ENCODE measurements around the gene ADAMTS2. TPM values are rescaled to one million over a fixed set of nuclear protein-coding genes. Genes with fewer than 3 reads are reported as not detected.
"Not testable (repeated sequence)": the region's sequence is repeated elsewhere in the genome, so short reads cannot be mapped to it uniquely, and the experiment has no call there.

The ADAMTS2 gene
- total RNA-seq, 1 donor from 2014 or later = 11.9 TPM

DNA sequence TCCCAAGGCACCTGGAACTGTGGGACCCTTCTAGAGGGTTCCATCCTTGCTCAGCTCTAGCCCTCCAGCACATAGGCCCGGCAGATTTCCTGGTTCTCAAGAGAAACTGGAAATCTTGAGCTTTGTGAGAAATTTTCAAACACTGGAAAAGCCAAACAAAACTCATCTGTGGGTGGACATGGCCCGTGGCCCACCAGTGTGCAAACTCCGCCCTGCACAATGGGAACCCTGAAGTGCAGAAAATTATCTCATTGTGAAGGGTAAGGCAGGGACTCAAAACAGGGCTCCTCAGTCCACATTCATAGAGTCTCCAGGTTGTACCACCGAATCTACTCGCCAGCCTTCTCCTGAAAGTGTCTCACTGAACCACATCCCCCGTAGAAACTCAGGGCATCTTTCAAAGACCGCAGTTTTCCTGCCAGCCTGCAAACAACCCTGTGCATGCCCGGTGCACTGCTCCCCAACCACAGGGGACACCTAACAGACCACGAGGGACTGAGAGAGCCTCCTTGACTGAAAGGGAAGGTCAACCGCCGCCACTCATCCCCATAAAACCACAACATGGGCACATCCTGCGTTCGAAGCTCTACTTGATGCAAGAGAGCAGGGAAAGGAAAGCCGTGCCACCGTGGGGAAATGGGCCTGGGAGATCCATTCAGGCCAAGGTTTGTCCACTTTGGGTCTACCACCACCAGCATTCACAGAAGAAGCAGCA is 18.1 kb downstream of the ADAMTS2 start:
- DNase-seq (ENCODE audit: low spot score) (no peak), ATAC-seq (no peak)

DNA sequence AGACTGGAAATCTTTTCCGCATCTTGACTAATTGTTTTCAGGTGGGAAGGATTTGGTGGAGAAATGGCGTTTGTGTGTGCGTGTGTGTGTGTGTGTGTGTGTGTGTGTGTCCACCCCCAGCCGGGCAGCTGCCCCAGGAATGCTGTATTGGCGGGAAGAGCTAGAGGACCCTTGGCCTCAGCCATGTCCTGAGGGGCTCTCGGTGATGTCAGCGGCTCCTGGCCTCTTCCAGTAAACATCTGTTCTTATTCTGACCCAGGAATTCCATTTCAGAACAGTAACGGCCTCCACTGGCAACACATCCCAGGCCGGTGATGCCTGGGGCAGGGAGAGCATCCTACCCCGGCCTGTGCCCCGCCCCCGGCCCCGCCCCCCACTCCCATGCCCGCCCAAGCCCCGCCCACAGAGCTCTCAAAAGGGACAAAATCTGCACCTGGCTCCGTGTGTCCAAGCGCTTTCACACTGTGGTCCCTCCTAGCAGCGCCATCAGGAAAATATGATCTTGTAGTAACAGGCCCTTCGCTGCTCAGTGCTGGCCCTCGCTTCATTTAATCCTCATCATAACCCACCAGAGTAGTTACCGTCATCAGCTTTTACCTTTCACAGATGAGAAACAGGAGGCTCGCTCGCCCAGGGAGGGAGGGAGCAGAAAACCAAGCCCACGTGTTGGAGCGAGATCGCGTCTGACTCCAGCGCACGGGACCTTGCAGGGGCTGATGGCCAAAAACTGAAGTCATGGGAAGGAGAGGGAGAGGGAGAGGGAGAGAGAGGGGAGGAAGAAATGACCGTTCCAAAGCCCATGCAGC is 18.9 kb downstream of the ADAMTS2 start:
- no peak for DNase-seq (ENCODE audit: low spot score)
- no peak for ATAC-seq

DNA sequence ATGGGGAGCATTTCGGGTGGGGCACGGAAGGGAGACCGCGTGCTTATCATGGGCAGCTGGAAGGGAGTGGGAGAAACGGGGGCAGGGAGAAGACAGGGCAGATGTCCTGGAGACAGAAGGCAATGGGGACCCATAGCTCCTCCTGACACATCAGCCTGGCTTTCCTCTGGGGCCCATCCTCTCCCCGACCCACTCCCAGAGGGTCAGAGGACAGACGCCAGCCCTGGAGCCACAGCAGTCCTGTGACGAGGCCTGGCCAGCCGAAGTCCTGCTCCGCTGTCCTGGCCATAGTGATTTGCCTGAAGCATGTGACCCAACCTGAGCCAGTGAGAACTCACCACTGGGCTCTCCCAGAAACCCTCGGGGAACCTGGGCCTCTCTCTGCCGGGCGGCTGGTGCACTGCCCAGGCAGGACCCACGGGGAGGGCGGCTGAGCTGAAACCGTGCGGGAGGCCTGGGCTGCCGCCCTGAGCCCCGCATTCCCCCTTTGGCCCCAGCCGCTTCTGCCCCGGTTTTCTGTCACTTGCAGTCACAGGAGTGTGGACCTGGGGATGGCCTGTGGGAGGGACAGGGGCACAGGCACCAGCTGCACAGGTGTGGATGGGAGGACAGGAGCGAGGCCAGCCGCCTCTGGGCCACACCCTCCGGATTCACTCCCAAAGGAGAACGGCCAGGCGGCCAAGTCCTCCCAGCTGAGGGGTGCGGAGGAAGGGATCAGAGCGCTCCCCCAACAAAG is 19.8 kb downstream of the ADAMTS2 start:
- ATAC-seq = no peak
- no peak for DNase-seq (ENCODE audit: low spot score)

DNA sequence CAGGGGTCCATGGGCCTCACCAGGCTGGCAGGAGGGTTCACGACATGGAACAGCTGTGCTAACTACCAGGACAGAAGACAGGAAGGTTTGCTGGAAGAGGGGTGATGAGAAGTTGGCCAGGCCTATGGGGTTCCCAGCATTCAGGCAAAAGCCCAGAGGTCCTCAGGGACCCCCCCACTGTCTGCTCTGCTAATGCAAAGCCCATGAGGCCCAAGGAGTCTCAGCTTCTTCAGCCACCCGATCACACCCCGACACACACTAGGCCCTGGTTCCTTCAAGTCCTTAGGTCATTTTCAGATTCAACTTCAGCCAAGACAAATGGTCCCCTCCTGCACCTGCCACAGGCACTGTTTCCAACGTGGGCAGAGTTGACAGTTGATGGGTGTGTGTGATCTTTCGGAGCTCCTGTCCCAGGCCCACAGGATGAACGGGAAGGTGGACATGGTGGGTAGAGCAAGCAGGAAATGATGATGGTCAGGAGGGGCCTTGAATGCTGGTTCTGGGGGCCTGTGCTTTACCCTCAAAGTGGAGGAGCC is 20.4 kb downstream of the ADAMTS2 start:
- no peak for ATAC-seq
- DNase-seq (ENCODE audit: low spot score) = no peak

DNA sequence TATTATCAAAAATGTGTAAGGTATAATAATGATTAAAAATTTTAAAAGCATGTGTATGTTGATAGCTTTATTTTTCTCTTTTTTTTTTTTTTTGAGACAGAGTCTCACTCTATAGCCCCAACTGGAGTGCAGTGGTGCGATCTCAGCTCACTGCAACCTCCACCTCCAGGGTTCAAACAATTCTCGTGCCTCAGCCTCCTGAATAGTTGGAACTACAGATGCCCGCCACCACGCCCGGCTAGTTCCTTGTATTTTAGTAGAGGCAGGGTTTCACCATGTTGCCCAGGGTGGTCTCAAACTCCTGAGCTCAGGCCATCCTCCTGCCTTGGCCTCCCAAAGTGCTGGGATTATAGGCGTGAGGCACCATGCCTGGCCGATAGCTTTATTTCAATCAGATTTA is 20.9 kb downstream of the ADAMTS2 start:
- ATAC-seq; DNase-seq (ENCODE audit: low spot score): not testable (repeated sequence)

DNA sequence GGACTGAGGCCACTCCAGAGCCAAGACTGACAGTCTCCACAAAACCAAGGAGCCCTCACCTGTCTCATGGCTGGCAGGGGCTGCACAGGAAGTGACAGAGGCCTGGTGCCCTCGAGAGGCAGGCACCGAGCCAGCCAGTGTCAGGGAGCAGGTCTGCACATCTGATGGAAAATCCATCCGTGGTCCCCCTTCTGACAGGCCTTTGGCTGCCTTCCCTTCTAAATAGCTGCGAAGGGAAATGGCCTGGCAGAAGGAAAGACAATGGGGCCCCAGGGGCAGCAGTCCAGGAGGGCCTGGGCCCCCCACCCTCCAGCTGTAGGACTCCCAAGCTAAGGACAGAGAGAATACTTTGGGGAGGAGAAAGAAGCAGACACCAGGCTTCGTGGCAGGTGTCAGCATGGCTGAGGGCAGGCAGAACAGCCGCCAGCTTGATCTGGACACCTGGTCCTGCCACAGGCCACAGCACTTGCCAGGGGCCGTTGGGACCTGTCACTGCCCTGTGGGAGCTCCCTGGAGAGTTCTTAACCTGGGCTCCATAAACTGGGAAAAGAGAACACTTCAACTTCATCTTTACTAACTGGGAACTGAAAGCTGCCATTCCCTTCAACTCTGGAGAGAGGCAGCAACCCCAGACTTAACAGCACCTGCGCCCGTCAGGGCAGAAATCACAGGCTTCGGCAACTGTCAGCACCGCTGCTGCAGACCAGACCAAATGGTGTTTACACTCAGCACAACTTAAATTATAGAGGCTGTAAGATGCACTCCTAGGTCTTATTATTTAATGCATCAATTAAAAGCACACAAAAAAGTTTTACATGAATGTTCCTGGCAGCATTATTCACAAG is 22.0 kb downstream of the ADAMTS2 start:
- ATAC-seq (no peak), DNase-seq (ENCODE audit: low spot score) (no peak)

DNA sequence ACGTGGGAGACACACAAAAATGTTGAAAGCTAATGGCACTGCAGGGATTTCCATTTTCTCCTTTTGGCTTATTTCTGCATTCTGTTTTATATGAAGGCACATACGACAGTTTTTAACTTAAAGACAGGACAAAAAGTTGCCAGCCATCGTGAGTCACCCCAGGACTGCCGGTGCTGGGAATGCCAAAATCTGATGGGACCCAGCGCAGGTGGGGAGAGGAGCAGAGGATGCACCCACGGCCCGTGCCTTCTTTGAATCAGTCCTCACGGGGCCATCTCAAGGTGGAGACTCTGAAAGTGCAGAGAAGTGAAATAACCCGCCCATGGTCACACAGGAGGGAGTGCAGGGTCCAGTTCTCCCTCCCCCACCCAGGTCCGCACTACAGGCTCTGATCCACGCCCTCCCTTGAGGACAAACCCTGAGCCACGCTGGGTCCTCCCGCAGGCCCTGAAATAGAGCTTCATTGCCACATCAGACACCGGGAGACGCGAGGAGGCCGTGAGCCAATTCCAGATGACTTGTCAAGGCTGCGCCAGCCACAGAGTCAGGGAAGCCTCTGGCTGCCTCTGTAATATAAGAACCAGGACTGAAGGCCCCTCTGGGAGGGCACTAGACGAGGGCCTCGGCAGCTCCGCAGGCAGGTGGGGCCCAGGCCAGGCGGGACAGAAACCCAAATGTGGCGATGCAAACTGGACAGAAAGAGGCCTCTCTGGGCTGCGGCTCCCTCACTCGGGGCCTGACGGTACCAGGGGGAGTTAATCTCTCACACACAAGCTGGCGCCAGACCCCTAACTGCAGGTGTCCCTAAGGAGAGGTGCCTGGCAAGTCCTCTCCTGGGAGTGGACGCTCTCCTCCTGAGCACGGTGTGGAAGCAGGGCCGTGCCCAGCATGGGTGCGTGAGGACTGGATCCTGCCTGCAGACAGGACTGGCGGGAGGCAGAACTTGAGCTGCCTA is 22.9 kb downstream of the ADAMTS2 start:
- DNase-seq (ENCODE audit: low spot score) (no peak), ATAC-seq (no peak)

DNA sequence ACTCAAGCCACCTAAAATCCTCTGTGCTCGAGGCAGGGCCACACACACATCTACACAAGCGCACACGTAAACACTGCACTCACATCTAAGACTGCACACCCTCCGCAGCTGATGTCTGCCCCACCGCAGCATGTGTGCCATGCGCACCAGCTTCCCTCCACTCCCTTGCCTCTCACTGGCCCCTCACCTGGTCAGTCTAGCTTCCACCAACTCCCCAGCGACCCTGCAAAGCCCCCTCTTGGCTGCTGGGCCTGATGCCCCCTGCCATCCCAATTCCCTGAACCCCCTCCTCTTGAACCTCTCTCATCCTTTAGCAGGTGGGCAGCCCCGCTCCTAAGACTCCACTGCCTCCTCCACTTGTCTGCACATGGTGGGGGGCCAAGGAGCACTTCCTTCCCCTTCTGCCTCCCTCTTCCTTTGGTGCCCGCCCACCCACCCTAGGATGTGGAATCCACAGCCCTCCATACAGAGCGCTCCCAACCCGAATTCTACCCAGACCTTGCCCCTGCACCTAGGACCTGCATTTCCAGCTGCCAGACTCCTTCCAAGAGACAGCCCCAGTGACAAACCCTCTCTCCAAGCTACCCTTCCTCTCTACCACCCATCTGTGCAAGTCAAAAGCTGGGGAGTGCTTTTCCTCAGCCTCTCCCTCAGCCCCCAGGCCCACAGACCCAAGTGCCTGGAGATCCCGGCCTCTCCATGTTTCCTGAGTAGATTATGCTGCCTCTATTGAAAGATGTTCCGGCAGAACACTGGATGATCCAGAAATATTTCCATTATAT is 23.9 kb downstream of the ADAMTS2 start:
- ATAC-seq (no peak), DNase-seq (ENCODE audit: low spot score) (no peak)

DNA sequence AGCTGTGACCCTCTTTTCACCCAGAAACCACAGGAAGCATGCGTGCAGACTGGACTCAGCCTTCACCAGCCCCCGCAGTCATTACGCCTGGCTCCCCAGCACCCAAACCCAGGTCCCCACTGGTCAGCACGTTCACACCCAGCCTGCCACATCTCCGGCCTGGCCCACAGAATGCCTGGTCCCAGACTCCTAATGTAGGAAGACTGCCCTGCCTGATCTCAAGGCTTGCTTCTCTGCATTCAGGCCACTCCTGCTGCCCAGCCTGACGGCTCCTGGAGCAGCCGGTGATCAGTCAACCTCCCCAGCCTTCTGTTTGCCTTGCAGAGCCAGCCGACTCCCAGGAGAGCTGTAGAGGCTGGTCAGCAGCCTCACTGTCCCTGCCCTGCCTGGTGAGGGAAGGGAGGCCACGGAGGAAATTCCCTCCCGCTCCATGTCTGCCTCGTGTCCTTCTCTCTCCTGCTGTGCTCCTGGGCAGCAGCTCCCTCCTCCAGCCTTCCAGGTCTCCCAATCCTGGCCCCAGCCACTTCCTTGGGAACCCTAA is 25.4 kb downstream of the ADAMTS2 start:
- ATAC-seq (no peak), DNase-seq (ENCODE audit: low spot score) (no peak)

DNA sequence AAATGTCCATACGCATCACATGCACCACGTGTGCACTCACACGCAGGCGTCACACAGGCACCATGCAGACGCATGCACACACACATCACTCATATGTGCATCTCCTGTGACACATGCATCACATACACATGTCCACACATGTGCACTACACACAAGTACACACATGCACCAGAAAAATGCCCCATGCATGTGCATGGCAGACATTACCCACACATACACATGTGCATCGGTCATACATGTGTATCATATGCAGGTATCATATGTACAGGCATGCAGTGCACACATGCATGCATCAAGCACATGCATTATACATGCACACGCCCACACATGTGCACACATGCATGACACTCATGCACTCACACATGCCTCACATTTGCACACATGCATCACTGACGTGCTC is 26.1 kb downstream of the ADAMTS2 start:
- no peak for DNase-seq (ENCODE audit: low spot score)
- no peak for ATAC-seq

DNA sequence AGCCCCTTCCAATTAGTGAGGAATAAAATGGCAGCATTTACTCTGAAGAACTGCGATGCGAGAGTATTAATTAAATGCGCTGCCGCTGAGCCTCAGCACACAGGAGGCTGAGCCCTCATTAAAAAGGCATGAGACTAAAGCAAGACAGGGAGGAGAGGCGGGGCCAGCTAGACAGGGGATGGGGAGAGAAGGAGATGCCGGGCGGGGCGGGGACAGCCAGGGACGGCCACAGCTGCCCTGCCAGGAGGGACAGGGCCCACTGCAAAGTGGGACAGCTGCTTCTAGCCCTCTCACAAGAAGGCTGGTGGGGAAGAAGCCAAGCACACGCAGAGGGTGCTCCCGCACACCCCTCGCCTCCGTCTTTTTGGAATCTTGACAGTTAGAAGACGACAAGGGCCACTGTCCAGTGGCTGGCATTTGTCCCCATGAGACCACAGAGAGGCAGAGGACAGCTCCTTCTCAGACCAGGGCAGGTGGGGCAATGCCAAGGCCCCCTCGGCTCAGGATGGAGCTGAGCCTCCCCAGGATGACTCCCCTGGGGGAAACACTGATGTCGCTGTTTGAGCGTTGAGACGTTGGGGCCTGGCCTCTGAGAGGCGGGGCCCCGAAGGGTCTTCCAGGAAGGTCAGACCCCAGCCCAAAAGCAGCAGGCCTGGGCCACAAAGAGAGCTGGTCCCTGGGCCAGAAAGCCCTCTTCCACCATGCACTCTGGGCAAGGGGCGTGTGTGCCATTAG is 26.9 kb downstream of the ADAMTS2 start:
- DNase-seq (ENCODE audit: low spot score) = no peak

DNA sequence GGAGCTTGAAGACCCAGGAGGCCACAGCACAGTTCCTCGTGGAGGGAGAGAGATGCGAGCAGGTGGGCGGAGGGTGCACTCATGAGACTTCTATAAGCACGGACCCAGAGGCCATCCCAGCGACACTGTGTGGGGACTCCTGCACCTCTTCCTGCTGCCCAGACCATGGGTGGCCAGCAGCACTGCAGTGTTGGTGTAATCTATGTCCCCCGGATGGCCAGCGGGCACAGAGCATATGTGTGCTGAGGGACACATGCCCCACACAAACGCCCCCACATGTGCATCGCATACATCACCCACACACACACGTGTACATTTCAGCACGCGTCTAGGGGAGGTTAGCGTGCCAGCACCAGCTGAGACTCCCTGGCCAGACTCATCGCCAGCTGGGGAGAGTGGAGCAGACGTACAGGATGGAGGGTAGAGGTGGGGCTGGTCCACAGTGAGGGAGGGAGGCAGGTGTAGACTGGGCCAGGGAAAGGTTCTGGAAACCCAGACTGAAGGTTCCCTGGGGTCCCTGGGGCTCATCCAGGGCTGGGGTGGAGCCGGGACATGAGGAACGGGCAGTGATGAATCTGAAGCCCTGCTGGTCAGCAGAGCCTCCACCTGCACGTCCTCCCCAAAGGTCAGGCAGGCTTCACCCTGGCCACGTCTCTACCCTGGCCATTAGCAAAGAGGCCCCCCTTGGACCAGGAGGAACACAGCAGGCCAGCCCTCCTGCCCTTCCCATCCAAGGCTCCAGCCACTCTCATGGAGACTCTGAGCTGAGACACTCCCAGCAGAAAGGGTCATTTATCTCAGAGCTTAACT is 27.6 kb downstream of the ADAMTS2 start:
- ATAC-seq (no peak), DNase-seq (ENCODE audit: low spot score) (no peak)

More for the DNA sequence above, 26.9 kb downstream of the ADAMTS2 start:
- ATAC-seq = no peak

DNA sequence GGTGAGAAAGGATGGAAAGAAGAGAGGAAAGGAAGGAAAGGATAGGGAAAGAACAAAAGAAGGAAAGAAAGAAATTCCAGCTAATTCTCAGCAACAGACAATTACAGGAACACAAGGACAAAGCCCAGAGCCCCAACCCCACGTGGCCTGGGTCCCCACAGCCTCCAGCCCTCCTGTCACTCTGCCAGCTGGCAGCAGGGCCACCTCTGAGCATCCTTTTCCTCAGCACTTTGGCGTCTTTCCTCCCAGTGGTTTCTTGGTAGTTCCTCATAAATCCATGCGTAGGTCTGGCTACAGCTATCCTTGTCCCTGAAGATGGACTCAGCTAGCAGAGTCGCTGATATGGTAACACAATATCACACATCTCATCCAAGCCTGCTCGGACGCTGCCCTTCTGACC is 28.3 kb downstream of the ADAMTS2 start:
- ATAC-seq = no peak
- no peak for DNase-seq (ENCODE audit: low spot score)

DNA sequence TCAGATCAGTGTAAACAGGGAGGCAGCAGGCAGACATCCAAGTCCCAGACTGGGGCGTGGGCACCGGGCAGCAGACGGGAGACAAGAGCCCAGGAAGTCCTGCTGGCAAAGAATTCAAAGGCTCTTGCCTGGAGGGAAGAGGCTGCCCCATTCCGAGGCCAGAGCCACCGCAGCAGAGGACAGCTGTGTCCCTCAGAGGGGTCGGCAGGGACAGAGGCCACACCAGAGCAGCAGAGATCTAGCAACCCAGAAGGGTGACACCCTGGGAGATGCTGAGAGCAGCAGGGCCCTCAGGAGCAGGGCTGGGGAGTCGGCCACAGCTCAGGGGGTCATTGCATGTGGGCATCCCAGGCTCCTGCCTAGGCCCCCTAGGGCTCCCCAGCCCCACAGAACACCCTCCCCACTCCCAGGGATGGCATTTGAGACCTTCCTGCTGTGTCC is 29.1 kb downstream of the ADAMTS2 start:
- ATAC-seq = no peak
- DNase-seq (ENCODE audit: low spot score) = no peak

DNA sequence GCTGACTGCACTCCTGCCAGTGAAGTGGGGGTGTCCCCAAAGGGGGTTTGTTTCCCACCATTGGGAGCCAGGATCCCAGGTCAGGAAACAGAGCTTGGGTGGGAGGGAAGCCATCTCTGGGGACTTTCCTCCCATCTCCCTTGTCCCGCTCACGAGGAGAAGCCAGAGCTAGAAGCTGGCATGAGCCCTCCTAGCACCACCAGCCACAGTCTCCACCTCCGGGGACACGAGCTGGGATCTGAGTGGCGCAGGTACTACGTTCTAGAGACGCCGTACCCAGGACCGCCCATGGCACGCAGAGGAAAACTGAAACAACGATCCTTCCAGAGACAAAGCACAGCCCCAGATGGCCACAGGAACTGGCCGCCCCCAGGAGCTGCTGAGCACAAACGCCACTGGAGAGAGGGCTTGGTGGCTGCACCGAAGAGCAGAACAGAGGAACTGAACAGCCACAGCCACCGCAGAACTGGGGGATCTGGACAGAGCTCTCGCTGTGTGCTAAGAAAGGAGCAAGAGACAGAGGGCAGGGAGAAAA is 29.8 kb downstream of the ADAMTS2 start:
- DNase-seq (ENCODE audit: low spot score) (no peak), ATAC-seq (no peak)

DNA sequence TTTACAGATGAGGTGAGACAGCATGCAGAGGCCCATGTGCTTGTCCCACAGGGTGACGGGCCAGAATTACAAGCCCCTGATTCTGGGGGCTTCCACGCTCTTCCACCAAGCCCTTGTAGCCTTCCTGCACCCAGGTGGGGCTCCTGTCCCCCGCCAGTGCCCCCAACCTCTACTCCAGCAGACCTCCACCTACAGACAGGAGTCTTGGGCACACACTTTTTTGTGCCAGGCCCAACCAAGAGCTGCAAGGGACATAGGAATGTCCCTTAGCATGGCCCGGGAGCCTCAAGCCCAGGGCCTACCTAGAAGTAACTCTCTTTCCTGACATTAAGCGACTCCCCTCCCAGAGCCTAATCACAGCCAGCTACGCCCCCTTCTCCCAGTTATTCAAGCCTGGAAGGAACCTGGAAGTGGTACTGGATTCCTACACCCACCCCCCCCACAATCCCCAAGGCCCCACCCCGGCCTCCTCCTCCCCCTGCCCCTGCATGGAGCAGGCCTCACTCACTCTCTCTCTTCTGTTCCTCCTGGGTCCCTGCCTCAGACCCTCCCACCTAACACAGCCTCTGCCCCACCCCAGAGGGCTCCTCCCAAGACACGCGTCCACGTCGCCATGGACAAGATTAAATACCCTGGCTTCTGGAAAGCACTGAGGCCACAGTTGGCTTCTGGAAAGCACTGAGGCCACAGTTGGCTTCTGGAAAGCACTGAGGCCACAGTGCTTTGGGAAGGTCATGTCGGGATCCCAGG is 30.5 kb downstream of the ADAMTS2 start:
- ATAC-seq (no peak), DNase-seq (ENCODE audit: low spot score) (no peak)
